Adrenal gland (tissue), 5 donors: ENCODE results near the gene PXN.

Experiments used
- CTCF ChIP-seq, 6 experiments: fragments of 450-650 bp in 4 of 6; fragments of 200-600 bp in 2 of 6; sonication (generic) in 1 of 6; IDR thresholded peaks; 1 replicate in 5 of 6; 2 replicates in 1 of 6; pipeline versions ENCODE4 v1.5.1 to v1.8.0; 2016 to 2021; ENCODE audit warnings: antibody characterized with exemption in 6 of 6, mild to moderate bottlenecking in 2 of 6, moderate library complexity in 1 of 6
- POLR2A ChIP-seq, 2 donors: fragments of 450-650 bp; IDR thresholded peaks; one replicate each; pipeline ENCODE4 v1.6.1; 2017; ENCODE audit warnings: antibody characterized with exemption in 2 of 2, mild to moderate bottlenecking in 2 of 2, moderate library complexity in 1 of 2
- donor health status: DM: no; HTN: no; CAD: no.

- TF ChIP-seq CTCF (IDR thresholded peaks at IDR 0.05) (no peak), POLR2A (IDR thresholded peaks at IDR 0.05) (no peak)
Observed at GRCh38 chr12:120215766-120216735, 49.5 kb downstream of the PXN start.
